Neuronal stem cell (in vitro differentiated cells): ENCODE results near the gene ARMH2.

Experiments
- DNase-seq: peaks from one replicate; pipeline ENCODE4 v3.0.0-alpha.2; 2013; ENCODE audit warnings: low spot score
- H2AFZ ChIP-seq: one replicate; pipeline ENCODE4 v1.6.1; 2013; ENCODE audit warnings: mild to moderate bottlenecking, low read length, inconsistent platforms
- H2AK5ac ChIP-seq: 2 replicates; pipeline ENCODE4 v1.6.1; 2013; ENCODE audit warnings: low read depth, mild to moderate bottlenecking, inconsistent platforms, low read length, moderate library complexity, mixed read lengths
- H2BK120ac ChIP-seq: 2 replicates; pipeline ENCODE4 v1.6.1; 2013; ENCODE audit warnings: low read depth, mild to moderate bottlenecking, inconsistent platforms, low read length, moderate library complexity, mixed read lengths
- H2BK12ac ChIP-seq: one replicate; pipeline ENCODE4 v1.6.1; 2013; ENCODE audit warnings: low read length, inconsistent platforms
- H2BK15ac ChIP-seq: 2 replicates; pipeline ENCODE4 v1.6.1; 2013; ENCODE audit warnings: mild to moderate bottlenecking, low read length, inconsistent platforms, mixed read lengths
- H2BK5ac ChIP-seq: one replicate; pipeline ENCODE4 v1.6.1; 2013; ENCODE audit warnings: inconsistent platforms, mild to moderate bottlenecking, low read length, moderate library complexity
- H3K14ac ChIP-seq: one replicate; pipeline ENCODE4 v1.6.1; 2013; ENCODE audit warnings: low read length, inconsistent platforms
- H3K18ac ChIP-seq: 2 replicates; pipeline ENCODE4 v1.6.1; 2013; ENCODE audit warnings: low read length, inconsistent platforms
- H3K23ac ChIP-seq: 2 replicates; pipeline ENCODE4 v1.6.1; 2013; ENCODE audit warnings: low read depth, mild to moderate bottlenecking, mixed read lengths, low read length, inconsistent platforms; ENCODE audit not compliant: poor library complexity
- H3K27ac ChIP-seq: replicated peaks from 3 replicates; pipeline ENCODE4 v1.5.1; 2013; ENCODE audit warnings: low read length, inconsistent platforms
- H3K27me3 ChIP-seq, 3 experiments: 2 replicates each; pipeline ENCODE4 v1.6.1; 2013; ENCODE audit warnings: low read length in 3 of 3, mild to moderate bottlenecking in 2 of 3, inconsistent platforms in 1 of 3, low read depth in 1 of 3, mixed read lengths in 1 of 3, moderate library complexity in 1 of 3; ENCODE audit not compliant: control insufficient read depth in 3 of 3, insufficient read depth in 3 of 3
- H3K36me3 ChIP-seq, 2 donors: replicated peaks in 1 of 2; 2 replicates each; pipeline ENCODE4 v1.6.1; 2013; ENCODE audit warnings: low read length in 2 of 2; ENCODE audit not compliant: control insufficient read depth in 2 of 2, insufficient read depth in 2 of 2
- H3K4ac ChIP-seq: 2 replicates; pipeline ENCODE4 v1.6.1; 2013; ENCODE audit warnings: inconsistent platforms, mild to moderate bottlenecking, low read length, moderate library complexity
- H3K4me1 ChIP-seq, 2 donors: 1 replicate in 1 of 2; 2 replicates in 1 of 2; pipeline ENCODE4 v1.6.1; 2013; ENCODE audit warnings: low read length in 2 of 2, low read depth in 1 of 2; ENCODE audit not compliant: control insufficient read depth in 2 of 2, insufficient read depth in 1 of 2
- H3K4me2 ChIP-seq: one replicate; pipeline ENCODE4 v1.6.1; 2013; ENCODE audit warnings: mild to moderate bottlenecking, low read length, inconsistent platforms; ENCODE audit not compliant: insufficient read depth, poor library complexity, severe bottlenecking
- H3K4me3 ChIP-seq, 2 donors: 2 replicates each; pipeline ENCODE4 v1.5.1; 2013; ENCODE audit warnings: low read length in 2 of 2, mild to moderate bottlenecking in 2 of 2, inconsistent platforms in 1 of 2, moderate library complexity in 1 of 2
- H3K79me1 ChIP-seq: one replicate; pipeline ENCODE4 v1.6.1; 2013; ENCODE audit warnings: low read depth, mild to moderate bottlenecking, inconsistent platforms, low read length, moderate library complexity
- H3K9ac ChIP-seq: one replicate; pipeline ENCODE4 v1.6.1; 2013; ENCODE audit warnings: mild to moderate bottlenecking, low read depth, low read length, inconsistent platforms; ENCODE audit not compliant: poor library complexity
- H3K9me3 ChIP-seq, 2 donors: replicated peaks in 1 of 2; 2 replicates each; pipeline versions ENCODE3 to v1.6.1; 2013; ENCODE audit warnings: low read length in 2 of 2, mild to moderate bottlenecking in 2 of 2, inconsistent platforms in 1 of 2, low read depth in 1 of 2, mixed read lengths in 1 of 2, moderate library complexity in 1 of 2; ENCODE audit not compliant: control insufficient read depth in 2 of 2, insufficient read depth in 1 of 2
- H4K8ac ChIP-seq: one replicate; pipeline ENCODE4 v1.6.1; 2013; ENCODE audit warnings: low read depth, mild to moderate bottlenecking, inconsistent platforms, low read length, moderate library complexity
- H4K91ac ChIP-seq: one replicate; pipeline ENCODE4 v1.6.1; 2013; ENCODE audit warnings: low read length, low read depth, mild to moderate bottlenecking, inconsistent platforms; ENCODE audit not compliant: poor library complexity
- WGBS, 2 donors: extraction: QIAGEN DNeasy Blood & Tissue Kit; methylation state at CpG; one replicate each; pipeline ENCODE4 v1.1.7; 2013; ENCODE audit warnings: missing lambda C conversion rate in 2 of 2, mixed read lengths in 1 of 2; ENCODE audit not compliant: insufficient read length in 2 of 2, insufficient replicate concordance in 1 of 2; ENCODE audit errors: extremely low coverage in 2 of 2; 5-methylcytosine and 5-hydroxymethylcytosine counted together

ARMH2 gene

DNA sequence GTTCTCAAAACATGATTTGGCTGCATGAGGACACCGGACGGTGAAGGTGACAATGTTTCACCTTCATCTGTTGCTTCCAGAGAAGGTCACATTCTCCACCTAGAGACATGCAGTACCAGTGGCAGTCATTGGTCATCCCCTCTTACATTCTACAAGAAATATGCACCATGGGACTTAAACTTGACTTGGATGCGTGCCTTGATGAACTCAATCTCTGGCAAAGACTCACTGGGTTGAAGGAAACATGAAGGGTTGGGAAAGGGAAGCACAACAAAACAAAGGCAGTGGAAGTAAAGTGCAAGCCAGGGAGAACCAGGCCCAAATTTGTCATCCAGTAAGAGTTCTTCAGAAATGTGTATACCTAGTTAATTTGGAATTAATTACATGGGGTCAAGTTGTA lies 39.4 kb upstream of the ARMH2 start:
- WGBS, 2 donors, result no CpG with 5 or more reads among the region's 3 CpGs
- no peak overlapping the region for H2BK15ac ChIP-seq
- H3K4me3 ChIP-seq, result no peak overlapping the region
- peaks cover 2 to 3% of the 10 kb centered on the region in 2 donors for H3K4me1 ChIP-seq
- H3K18ac ChIP-seq, result no peak overlapping the region
- DNase-seq, result no peak
- no peak overlapping the region for H3K23ac ChIP-seq
- H2AFZ ChIP-seq, result no peak overlapping the region
- no peaks in the 10 kb centered on the region for H3K27me3 ChIP-seq
- no peaks in the 10 kb centered on the region for H3K9me3 ChIP-seq
- no peak overlapping the region for H4K91ac ChIP-seq
- no peak overlapping the region for H4K8ac ChIP-seq
- H2AK5ac ChIP-seq, result no peak overlapping the region
- no peak overlapping the region for H3K9ac ChIP-seq
- no peak overlapping the region for H2BK5ac ChIP-seq
- no peak overlapping the region for H3K4me2 ChIP-seq
- H3K4ac ChIP-seq, result no peak overlapping the region
- no peak overlapping the region for H3K14ac ChIP-seq
- H3K79me1 ChIP-seq, result no peaks in the 10 kb centered on the region
- peaks cover 0 to 29% of the 10 kb centered on the region in 2 donors for H3K36me3 ChIP-seq
- no peak overlapping the region for H2BK12ac ChIP-seq
- H2BK120ac ChIP-seq, result no peak overlapping the region
- no peak overlapping the region for H3K27ac ChIP-seq

DNA sequence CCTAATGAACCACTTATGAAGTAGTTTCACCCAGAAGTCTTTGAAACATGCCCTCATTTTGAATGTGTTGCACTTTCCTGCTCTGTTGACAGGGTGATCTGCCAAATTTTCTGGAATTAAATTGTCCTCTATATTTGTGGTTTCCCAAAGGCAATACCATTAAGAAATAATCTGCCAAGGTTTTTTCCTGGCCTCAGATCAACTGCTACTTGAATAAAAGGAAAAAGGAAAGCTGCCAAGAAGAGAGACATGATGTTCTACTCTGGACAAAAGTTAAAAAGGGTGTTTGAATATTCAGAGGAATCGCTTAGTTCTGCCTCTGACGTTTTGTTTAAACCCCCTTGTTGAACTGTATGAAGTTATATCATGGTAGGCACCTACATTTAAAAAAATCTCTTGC lies 37.4 kb upstream of the ARMH2 start:
- H3K4me1 ChIP-seq, result peaks cover 3 to 4% of the 10 kb centered on the region in 2 donors
- H3K9me3 ChIP-seq, result no peaks in the 10 kb centered on the region
- H3K18ac ChIP-seq, result no peak overlapping the region
- H3K14ac ChIP-seq, result no peak overlapping the region
- H3K4me3 ChIP-seq, result no peak overlapping the region
- no peak for DNase-seq
- no CpG with 5 or more reads among the region's 2 CpGs for WGBS, 2 donors
- H2AFZ ChIP-seq, result no peak overlapping the region
- H3K79me1 ChIP-seq, result no peaks in the 10 kb centered on the region
- no peak overlapping the region for H3K4ac ChIP-seq
- H3K27me3 ChIP-seq, result no peaks in the 10 kb centered on the region
- H2BK12ac ChIP-seq, result no peak overlapping the region
- H3K9ac ChIP-seq, result no peak overlapping the region
- peaks cover 0 to 32% of the 10 kb centered on the region in 2 donors for H3K36me3 ChIP-seq
- H2BK15ac ChIP-seq, result no peak overlapping the region
- H2AK5ac ChIP-seq, result no peak overlapping the region
- no peak overlapping the region for H4K8ac ChIP-seq
- H3K27ac ChIP-seq, result no peak overlapping the region
- no peak overlapping the region for H3K23ac ChIP-seq
- H4K91ac ChIP-seq, result no peak overlapping the region
- no peak overlapping the region for H2BK120ac ChIP-seq
- H2BK5ac ChIP-seq, result no peak overlapping the region
- H3K4me2 ChIP-seq, result no peak overlapping the region

DNA sequence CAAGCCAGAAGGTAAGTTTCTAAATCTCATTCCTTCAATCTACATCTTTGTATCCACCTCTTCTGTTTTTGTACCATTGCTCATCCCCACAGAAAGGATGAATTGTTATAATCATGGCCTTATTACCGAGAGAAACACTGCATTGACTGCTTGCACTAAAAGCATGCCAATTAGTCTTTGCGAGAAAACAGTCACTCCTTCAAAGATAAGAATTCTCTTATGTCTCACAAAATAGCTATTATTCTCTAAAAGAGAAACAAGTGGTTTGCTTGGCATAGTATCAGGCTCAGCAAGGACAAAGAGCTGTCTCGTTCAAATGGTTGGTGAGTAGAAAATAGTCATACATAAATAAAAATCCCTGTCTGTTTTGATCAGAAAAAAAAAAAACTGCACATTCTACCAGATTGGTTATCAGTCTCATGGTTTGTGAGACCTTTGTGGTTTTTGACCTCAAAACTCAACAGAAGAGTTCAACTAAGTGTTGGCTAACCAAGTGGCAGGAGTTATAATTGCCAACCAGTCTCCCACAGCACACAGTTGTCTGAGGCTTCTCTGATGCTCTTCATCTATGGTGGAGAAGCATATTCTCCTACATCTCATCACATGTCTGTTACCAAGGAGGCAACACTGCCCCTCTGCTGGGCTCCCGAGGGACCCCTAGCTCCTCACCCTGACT lies 35.1 kb upstream of the ARMH2 start:
- Histone ChIP-seq H3K4ac (no peak overlapping the region), H4K91ac (no peak overlapping the region), H3K4me1 (peaks cover 3 to 4% of the 10 kb centered on the region in 2 donors), H3K79me1 (no peaks in the 10 kb centered on the region), H2BK5ac (no peak overlapping the region), H3K14ac (no peak overlapping the region), H3K27me3 (no peaks in the 10 kb centered on the region), H2BK15ac (no peak overlapping the region), H3K27ac (no peak overlapping the region), H4K8ac (no peak overlapping the region), H3K23ac (no peak overlapping the region), H3K4me2 (no peak overlapping the region), H3K9me3 (no peaks in the 10 kb centered on the region), H3K9ac (no peak overlapping the region), H2BK12ac (no peak overlapping the region), H3K4me3 (no peak overlapping the region), H2AFZ (no peak overlapping the region), H2BK120ac (no peak overlapping the region), H3K36me3 (peaks cover 0 to 32% of the 10 kb centered on the region in 2 donors), H3K18ac (no peak overlapping the region), H2AK5ac (no peak overlapping the region)
- WGBS, 2 donors, result no CpG with 5 or more reads among the region's 4 CpGs
- DNase-seq, result no peak

DNA sequence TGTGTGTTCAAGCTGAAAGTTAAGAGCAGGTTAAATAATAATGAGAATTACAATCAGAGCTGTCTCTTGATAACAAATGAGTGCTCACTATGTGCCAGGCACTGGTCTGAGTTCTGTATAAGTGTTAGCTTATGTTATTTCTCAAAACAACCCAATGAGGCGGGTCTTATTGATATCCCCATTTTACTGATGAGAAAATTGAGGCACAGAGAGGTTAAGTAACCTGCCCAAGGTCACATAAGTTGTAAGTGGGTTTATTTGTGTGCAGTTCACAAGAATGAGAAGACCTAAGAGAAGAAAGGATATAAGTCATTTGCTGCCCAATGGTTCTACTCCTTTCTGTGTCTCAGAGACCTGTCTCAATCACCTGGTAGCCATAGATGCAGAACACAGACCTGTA lies 34.1 kb upstream of the ARMH2 start:
- Histone ChIP-seq H2BK120ac (no peak overlapping the region), H4K8ac (no peak overlapping the region), H3K9ac (no peak overlapping the region), H2BK15ac (no peak overlapping the region), H3K4me1 (peaks cover 3 to 4% of the 10 kb centered on the region in 2 donors), H3K9me3 (no peaks in the 10 kb centered on the region), H3K18ac (no peak overlapping the region), H4K91ac (no peak overlapping the region), H3K4me3 (no peak overlapping the region), H3K23ac (no peak overlapping the region), H3K4ac (no peak overlapping the region), H2BK5ac (no peak overlapping the region), H2BK12ac (no peak overlapping the region), H3K36me3 (peaks cover 0 to 35% of the 10 kb centered on the region in 2 donors), H3K27ac (no peak overlapping the region), H3K4me2 (no peak overlapping the region), H3K14ac (no peak overlapping the region), H3K27me3 (no peaks in the 10 kb centered on the region), H2AK5ac (no peak overlapping the region), H2AFZ (no peak overlapping the region), H3K79me1 (no peaks in the 10 kb centered on the region)
- WGBS, 2 donors, result no CpG with 5 or more reads among the region's 1 CpG
- DNase-seq, result no peak
